Stimulated activated CD4-positive, alpha-beta T cell treated with anti-CD3 and anti-CD28 coated beads, Interleukin-2, amount 100 ng/mL, for 4 hours (primary cell): Measurements from ENCODE around the gene QSER1.
"Not testable (repeated sequence)": the region's sequence is repeated elsewhere in the genome, so short reads cannot be mapped to it uniquely, and the experiment has no call there.

Experiments
- DNase-seq: peaks from one replicate; pipeline ENCODE4 v3.0.0-alpha.2; 2020; ENCODE audit warnings: low read depth

The QSER1 gene

DNA sequence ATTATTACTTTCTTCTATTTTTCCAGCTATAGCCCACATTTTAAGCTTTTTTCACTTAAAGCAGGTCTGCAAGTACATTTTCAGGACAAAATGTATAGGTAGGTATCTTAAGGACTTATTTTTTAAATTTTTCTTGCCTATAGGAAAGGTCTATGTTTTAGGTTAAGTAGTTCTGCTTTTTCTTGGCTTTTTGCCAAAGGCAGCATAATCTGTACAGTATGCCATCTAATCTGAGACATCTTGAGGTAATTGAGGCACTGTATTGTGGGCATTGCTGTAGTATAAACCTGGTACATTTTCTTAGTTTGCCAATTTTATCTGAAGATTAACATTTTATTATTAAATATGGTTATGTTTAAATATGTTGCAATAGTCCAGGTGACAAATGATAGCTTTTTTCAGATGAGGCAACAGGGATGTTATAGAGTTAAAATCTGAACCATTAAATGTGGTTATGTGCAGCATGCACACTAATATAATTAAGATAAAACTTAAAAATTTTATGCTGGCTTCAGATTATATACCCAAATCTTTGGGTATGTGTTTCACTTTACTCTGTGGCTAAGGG lies 42.9 kb downstream of the QSER1 start:
- DNase-seq = no peak

DNA sequence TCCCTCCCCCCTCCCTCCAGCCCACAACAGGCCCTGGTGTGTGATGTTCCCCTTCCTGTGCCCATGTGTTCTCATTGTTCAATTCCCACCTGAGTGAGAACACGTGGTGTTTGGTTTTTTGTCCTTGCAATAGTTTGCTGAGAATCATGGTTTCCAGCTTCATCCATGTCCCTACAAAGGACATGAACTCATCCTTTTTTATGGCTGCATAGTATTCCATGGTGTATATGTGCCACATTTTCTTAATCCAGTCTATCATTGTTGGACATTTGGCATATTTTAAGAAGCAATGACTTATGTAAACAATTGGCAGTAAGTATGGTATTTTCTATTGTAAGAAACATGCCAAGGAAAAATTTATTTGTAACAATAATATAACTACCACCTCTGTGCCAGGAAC lies 43.6 kb downstream of the QSER1 start:
- not testable (repeated sequence) for DNase-seq

DNA sequence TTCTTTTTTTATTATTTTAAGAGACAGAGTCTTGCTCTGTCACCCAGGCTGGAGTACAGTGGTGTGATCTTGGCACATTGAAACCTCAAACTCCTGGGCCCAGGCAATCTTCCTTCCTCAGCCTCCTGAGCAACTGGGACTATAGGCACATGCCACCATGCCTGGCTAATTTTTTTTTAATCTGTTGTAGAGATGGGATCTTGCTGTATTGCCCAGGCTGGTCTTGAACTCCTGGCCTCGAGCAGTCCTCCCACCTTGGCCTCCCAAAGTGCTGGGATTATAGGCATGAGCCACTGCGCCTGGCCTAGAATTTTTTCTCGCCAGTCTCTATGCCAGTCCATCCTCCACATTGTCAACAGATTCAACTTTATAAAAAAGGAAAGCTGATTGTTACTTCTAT lies 44.7 kb downstream of the QSER1 start:
- not testable (repeated sequence) for DNase-seq

DNA sequence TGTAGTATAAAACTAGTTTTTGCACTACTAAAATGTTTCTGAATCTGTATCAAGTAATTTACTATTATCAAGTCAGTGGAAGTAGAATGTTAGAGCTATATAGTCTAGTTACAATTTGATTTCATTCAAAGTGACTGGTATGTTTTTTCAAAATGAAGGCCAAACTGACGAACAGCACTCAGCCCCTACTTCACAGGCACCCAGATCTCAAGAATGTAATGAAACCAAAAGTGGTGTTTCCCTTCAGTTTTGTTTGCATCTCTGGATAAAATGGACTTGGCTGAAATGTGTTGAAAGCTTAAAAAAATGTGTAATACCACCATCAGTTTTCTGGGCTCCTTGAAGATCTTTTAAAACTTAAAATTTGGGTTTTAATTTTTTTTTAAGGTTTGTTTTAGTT lies 46.4 kb downstream of the QSER1 start:
- no peak for DNase-seq

DNA sequence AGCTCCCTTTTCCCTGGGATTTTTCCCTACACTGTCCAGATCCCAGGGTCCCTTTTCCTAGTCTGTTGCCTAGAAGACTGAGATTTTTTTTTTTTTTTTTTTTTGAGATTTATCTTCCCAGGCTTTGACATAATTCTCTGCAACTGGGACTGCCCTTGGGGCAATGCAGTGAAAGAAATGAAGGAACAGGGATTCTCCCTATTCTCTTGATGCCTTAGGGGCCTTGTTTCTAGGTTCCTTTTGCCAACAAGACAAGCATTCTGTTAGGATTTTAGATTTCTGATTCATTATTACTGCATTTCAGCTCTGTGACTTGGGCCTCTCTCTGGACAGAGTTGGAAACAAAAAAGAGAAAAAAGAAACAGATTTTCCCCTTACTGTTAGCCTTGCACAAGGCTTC lies 47.3 kb downstream of the QSER1 start:
- no peak for DNase-seq

DNA sequence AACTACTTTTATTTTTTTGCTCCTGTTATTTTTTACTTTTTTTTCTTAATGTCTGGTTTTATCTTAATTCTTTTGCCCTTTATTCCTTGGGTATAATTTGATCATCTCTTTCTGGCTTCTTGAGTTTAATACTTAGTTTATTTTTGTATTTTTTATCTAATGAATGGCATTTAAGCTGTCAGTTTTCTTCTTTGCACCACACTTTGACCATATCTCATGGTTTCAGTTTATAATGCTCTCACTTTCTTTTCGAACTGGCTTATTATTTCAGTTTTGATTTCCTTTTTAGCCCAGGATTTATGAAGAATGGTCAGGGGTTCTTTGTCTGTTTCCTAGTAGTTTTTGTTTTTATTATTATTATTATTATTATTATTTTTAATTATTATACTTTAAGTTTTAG lies 48.3 kb downstream of the QSER1 start:
- no peak for DNase-seq

DNA sequence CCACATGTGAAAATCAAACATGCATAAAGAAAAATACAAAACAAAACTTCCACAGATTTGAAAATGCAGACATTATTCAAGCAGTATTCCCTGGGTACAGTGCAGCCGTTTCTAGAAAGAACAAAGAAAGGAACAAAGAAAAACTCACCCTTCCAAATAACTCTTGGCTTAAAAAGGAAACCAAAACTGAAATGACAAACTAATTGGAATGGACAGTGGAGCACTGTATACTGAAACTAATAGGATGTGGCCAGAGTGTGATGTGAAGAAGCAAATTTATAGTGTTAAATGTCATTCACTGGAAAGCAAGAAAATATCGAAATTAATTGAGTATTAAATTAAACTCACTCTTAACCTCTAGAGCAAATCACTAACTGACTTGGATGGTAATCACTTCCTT lies 55.4 kb downstream of the QSER1 start:
- no peak for DNase-seq

DNA sequence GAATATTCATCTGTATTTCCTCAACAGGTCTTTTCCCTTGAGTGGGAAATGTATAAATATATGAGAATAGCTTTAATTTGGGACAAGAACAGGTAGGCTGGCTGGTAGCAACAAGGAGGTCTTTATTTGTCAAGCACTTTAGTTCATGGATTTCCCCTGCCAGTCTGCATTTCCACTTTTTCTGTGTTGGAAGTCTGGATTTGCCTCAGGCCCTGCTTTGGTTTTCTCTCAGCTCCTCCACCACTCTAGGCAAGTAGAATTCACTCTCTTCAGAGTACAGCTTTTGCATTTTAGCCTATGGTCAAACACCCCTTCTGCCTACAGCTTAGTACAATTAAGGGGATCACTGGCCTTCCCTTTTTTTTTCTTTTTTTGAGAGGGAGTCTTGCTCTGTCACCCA lies 57.1 kb downstream of the QSER1 start:
- DNase-seq = no peak

DNA sequence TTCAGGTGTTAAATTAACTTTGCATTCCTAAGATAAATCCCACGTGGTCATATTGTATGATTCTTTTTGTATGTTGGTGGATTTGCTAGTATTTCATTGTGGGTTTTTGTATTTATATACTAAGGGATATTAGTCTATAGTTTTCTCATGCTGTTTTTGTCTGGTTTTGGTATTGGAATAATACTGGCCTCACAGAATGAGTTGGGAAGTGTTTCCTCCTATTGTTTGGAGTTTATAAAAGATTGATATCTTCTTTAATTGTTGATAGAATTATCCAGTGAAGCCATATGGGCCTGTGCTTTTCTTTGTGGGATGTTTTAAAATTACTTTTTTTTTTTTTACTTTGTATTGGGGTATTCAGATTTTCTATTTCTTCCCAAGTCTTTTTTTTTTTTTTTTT lies 59.8 kb downstream of the QSER1 start:
- no peak for DNase-seq

DNA sequence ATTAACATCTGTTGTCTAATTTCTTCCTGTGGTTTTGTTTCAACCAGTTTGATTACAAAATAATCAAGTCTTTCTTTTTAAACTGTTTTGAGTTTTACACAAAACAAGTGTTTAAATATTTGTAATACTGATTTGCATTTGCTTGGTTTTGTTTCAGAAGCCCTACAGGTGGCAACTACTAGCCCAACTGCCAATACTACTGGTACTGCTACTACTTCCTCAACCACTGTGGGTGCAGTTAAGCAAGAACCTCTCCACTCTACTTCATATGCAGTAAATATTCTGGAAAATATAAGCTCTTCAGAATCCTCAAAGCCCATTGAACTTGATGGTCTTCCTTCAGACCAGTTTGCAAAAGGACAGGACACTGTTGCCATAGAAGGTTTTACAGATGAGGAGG lies 61.1 kb downstream of the QSER1 start:
- DNase-seq = no peak

DNA sequence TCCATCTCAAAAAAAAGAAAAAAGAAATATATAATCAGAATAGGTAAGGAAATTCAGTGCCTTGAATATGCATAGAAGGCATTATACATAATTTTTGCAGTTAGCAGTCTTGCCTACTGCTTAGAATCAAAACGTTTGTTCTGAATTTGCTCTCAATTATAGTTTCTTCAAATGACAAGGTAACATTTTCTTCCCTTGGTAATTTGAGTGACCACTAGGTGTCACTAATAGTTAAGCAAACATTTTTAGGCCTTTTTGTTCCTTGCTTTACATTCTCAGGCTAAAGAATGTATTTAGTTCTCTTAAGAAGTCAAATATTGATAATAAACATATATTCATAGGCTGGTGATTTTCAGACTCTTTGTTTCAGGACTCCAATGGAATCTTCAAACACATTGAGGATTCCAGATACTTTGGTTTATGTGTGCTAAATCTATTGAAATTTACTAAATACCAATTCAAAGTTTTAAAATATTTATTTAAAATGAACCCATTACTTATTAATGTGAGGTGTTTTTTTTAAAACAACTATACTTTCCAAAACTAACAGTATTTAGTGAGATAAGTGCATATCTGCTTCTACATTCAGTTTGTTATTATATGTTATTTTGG lies 68.0 kb downstream of the QSER1 start:
- DNase-seq = no peak

DNA sequence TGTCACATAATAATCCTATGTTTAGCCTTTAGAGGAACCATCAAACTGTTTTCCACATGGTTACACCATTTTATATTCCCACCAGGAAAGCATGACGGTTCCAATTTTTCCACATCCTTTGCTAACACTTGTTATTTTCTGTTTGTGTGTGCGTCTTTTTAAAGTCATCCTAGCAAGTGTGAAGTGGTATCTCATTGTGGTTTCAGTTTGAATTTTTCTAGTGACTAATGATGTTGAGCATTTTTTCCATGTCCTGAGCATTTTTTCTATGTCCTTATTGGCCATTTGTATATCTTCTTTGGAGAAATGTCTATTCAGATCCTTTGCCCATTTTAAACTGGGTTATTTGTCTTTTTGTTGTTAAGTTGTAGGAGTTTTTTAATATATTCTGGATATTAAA lies 69.4 kb downstream of the QSER1 start:
- no peak for DNase-seq

DNA sequence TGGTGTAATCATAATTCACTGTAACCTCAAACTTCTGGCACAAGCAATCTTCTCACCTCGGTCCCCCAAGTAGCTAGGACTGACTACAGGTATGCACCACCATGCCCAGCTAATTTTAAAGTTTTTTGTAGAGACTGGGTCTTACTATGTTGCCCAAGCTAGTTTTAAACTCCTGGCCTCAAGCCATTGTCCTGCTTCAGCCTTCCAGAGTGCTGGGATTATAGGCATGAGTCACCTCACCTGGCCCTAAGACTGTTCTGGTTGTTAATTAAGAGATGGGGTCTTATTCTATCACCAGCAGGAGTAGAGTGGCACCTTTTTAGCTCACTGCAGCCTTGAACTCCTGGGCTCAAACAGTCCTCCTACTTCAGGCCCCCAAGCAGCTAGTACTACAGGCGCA lies 71.1 kb downstream of the QSER1 start:
- no peak for DNase-seq

DNA sequence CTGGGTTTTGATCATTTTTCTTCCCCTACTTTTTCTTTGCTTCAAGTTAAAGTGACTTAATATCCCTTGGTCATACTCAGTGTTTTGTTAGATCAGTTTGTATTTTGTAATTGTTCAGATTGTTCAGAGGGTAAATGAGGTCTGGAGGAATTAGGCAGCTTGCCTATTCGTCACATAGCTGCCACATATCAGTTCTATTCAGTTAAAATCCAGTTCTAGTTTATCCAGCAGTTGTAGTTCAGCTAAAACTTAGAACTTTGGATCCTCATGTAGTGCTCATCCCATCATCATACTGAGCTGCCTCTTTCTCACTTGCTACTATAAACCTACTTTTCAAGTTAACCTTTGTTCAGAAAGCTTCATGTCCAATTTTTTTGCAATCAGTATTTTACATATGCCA lies 75.9 kb downstream of the QSER1 start:
- no peak for DNase-seq

DNA sequence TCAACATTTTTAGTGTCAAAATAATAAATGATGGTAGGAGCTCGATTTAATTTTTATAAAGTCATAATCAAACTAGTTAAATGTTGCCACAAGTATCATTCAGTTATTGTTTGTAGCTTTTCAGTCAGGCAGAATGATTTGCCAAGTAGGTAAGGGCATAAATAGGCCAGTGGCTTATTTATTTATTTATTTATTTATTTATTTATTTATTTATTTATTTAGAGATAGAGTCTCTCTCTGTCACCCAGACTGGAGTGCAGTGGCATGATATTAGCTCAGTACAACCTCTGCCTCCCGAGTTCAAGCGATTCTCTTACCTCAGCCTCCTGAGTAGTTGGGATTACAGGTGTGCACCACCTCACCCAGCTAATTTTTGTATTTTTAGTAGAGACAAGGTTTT lies 79.6 kb downstream of the QSER1 start:
- not testable (repeated sequence) for DNase-seq

DNA sequence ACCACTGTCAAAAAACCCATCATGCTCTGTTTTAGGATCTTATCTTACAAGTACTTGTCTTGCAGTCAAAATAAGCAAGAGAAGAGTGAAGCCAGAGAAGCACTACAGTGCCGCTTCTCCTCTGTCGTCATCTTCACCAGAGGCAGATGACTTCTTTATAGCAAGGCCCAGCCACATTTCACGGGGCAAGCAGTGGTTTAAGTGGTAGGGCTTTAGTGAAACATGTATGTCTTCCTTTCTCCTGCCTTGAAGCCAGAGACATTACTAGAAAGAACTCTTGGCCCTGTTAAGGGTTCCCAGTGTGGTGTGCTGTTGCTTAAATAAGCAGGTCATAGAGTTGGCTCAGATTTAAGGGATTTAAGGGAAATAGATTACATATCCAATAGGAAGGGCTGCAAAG lies 80.2 kb downstream of the QSER1 start:
- no peak for DNase-seq

DNA sequence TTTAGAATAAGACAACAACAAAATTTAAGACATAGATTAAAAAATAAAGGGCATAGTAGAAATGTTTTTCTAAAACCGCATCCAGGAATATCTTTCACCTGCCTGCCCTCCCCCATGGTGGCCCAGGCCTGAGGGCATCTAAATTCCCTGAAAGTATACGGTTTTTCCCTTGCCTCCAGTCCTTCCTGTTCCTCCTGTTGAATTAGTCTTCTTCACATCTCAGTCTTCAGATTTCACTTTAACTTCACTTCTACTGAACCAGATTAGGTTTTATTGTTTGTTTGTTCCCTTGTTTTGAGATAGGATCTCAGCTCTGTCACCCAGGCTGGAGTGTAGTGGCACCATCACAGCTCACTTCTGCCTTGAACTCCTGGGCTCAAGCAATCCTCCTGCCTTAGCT lies 90.0 kb downstream of the QSER1 start:
- DNase-seq = no peak

DNA sequence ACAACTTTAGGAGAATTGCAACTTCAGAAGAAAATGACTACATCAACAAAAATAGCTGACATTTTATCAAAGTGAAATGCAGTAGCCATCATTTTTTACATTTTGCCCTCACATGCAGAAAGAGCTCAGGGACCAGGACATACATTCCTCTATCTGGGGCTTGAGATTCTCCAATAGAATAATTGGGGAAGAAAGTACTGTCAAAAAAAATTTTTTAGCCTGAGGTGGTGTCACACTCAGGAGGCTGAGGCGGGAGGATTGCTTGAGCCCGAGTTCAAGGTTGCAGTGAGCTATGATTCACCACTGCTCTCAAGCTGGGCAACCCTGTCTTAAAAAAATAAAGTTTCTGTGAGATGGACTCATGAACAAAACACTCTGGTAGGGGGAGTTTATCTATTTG lies 90.9 kb downstream of the QSER1 start:
- DNase-seq = no peak

DNA sequence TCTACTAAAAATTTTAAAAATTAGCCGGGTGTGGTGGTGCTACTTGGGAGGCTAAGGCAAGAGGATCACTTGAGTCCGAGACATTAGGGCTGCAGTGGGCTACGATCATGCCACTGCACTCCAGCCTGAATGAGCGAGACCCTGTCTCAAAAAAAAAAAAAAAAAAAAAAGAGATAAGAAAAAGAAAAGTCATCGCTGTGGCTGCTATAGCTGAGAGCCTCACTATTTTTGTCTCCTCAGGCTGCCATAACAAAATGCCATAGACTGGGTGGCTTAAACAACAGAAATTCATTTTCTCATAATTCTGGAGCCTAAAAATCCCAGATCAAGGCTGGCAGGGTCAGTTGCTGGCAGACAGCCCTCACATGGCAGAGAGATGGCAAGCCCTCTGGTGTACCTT lies 93.0 kb downstream of the QSER1 start:
- no peak for DNase-seq

DNA sequence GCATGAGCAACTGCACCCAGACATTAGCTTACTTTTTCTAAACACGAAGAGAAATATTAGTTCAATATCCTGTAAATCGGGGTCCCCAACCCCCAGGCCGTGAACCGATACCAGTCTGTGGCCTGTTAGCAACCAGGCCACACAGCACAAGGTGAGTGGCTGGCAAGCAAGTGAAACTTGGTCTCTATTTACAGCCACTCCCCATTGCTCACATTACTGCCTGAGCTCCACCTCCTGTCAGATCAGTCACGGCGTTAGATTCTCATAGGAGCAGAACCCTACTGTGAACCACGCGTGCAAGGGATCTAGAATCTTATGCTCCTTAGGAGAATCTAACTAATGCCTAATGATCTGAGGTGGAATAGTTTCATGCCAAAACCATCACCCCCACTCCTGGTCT lies 95.2 kb downstream of the QSER1 start:
- no peak for DNase-seq

DNA sequence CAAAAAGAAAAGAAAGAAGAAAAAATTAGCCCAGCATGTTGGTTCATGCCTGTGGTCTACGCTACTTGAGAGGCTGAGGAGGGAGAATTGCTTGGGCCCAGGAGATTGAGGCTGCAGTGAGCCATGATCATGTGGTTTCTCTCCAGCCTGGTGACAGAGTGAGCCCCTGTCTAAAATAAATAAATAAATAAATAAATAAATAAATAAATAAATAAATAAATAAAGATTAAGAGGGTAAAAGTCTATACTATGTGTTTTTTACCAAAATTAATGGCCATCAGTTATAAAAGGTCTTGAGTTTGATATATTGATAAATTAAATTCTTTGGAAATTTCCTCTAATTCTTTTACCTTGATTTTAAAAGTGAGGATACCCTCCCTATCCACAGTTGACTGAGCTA lies 97.9 kb downstream of the QSER1 start:
- DNase-seq = no peak

DNA sequence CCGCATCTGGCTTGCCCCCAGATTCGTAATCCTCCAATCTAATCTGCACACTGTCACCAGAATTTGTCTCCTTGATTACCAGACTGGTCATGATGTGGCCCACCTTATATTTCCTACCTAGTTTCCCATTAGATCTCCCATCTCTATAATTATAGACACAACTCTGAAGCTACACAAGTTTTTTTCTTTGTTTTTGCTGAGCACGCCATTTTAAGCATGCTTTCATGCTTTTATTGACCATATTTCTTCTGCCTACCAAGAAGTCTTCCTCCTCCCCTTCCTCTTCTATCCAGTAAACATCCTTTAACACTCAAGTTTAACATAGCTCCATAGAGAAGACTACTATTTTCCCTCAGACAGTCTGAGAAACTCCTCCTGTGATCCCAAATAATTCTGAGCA lies 98.8 kb downstream of the QSER1 start:
- no peak for DNase-seq

DNA sequence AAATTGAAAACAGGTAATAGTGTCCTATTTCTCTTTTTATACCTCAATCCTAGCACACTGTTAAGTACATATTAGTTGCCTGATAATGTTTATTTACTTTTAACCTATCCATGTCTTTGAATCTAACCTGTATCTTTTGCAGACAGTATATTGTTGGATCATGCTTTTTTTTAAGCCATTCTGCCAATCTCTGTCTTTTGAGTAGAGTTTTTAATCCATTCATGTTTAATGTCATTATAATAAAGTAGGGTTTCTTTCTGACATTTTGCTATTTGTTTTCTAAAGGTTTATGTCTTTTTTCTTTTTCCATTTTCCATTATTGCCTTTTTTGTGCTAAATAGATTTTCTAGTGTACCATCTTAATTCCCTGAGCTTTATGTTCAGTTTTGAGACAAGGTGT lies 99.3 kb downstream of the QSER1 start:
- DNase-seq = no peak

DNA sequence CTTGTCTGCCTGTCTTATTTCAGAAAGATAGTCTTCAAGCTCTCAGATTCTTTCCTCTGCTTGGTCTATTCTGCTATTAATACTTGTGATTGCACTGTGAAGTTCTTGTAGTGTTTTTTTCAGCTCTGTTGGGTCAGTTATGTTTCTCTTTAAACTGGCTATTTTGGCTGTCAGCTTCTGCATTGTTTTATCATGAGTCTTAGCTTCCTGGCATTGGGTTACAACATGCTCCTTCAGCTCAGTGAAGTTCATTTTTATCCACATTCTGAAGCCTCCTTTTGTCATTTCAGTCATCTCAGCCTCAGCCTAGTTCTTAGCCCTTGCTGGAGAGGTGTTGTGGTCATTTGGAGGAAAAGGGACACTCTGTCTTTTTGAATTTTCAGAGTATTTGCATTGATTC lies 107.6 kb downstream of the QSER1 start:
- no peak for DNase-seq

DNA sequence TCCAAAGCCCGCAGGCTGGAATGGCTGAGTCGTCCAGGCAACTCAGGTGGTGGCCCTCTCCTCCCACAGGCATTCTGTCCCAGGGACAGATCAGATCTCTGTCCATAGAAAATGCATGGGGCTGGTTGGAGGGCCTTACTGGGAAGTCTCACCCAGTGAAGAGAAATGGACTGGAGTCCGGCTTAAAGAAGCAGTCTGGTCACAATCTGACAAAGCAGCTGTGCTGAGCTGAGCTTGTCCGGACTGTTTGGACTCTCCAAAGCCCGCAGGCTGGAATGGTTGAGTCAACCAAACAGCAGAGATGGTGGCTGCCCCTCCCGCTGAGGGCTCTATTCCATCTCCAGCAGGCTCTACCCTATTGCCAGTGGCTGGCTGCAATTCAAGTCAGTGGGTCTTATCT lies 108.7 kb downstream of the QSER1 start:
- no peak for DNase-seq
